Stimulated activated CD4-positive, alpha-beta T cell treated with anti-CD3 and anti-CD28 coated beads, Interleukin-1b, Interleukin-23, amount 100 ng/mL, for 24 hours (primary cell): ENCODE data around the gene ELAVL1.
"Not testable (repeated sequence)": the region's sequence is repeated elsewhere in the genome, so short reads cannot be mapped to it uniquely, and the experiment has no call there.

Experiments used
- DNase-seq, 4 experiments: peaks; one replicate each; pipeline ENCODE4 v3.0.0-alpha.2; 2020; ENCODE audit warnings: low read depth in 4 of 4, low spot score in 1 of 4

Gene ELAVL1

GRCh38 chr19:7924241-7924640 lies 81.2 kb downstream of the ELAVL1 start:
- DNase-seq = no peak

- no peak for DNase-seq
Observed at GRCh38 chr19:7923295-7924191, 81.9 kb downstream of the ELAVL1 start.

DNA sequence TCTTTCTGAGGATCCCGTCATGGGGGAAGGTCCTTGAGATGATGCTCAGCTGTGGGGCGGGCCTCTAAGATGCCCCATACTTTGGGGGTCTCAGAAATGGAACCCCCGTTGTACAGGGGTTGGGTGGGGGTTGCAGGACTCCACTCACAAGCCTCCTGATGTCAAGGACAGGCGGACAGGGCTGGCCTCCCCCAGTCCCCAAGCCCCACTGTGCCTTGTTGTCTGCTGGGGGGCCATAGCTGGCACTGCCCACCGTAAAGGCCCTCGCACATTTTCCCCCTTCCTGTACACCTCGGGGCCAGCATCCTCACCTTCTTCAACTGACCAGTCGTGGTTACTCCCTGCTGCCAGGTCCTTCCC lies 82.6 kb downstream of the ELAVL1 start:
- no peak for DNase-seq

DNA sequence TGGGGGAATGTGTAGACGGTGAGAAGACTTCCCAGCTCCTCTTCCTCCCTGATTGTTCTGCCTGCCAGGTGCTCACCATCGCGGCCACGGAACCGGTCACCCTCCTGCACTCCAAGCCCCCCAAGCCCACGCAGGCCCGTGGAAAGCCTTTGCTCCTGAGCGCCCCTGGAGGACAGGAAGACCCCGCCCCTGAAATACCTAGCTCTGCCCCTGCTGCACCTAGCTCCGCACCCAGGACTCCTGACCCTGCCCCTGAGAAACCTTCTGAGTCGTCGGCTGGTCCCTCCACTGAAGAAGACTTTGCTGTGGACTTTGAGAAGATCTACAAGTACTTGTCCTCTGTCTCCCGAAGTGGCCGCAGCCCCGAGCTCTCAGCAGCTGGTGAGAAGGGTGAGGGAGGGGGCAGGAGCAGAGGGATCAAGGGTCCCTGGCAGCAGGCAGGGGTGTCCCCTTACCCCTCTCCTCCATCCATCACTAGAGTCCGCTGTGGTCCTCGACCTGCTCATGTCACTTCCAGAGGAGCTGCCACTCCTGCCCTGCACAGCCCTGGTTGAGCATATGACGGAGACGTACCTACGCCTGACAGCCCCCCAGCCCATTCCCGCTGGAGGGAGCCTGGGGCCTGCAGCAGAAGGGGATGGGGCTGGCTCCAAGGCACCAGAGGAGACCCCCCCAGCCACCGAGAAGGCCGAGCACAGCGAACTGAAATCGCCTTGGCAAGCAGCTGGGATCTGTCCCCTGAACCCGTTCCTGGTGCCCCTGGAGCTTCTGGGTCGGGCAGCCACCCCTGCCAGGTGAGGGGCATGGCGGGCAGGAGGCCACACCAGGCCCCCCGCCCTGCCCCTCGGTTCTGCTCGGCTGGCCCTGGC lies 83.2 kb downstream of the ELAVL1 start:
- DNase-seq = no peak

GRCh38 chr19:7921302-7921966 lies 84.0 kb downstream of the ELAVL1 start:
- no peak for DNase-seq

GRCh38 chr19:7920519-7921301 lies 84.7 kb downstream of the ELAVL1 start:
- DNase-seq = peak; percentile 100

GRCh38 chr19:7919610-7920518 lies 85.6 kb downstream of the ELAVL1 start, which contains the start of gene SNAPC2:
SNAPC2 (plus strand) TSS chr19:7920338; CDS start chr19:7920367, 29 bp downstream.
- peak; percentile 87 to 96 (median 91) for DNase-seq

DNA sequence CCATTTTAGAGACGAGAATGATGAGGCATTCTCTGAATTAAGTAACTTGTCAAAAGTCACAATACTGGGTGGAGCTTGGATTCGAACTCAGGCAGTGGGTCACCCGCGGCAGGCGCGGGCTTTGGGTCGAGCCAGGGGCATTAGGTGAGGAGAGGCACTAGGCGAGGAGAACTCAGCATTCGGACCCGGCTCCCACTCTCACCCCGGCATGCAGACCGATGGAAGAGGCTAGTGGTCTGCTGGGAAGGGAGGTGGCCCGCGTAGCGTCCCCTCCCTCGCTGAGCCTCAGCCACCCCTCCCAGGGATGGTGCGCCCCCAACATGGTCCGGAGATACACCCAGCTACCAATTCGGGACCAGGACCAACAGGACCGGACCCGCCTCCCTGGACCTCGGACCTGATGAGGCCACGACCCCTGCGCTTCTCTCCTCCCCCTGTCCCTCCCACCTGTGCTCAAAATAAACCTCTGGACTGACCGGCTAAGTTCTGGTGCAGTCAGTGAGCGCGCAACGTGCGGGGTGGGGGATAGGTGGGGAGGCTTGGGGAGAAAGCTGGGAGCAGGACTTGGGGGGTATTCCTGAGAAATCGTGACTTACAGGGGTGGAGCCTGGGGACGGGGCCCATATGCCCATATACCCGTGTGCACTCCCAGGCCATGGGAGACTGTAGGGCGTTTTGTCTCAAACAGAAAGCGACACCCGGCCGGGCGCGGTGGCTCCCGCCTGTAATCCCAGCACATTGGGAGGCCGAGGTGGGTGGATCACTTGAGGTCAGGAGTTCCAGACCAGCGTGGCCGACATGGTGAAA lies 86.6 kb downstream of the ELAVL1 start:
- DNase-seq = no peak

- DNase-seq = not testable (repeated sequence)
Observed at GRCh38 chr19:7918062-7918614, 87.3 kb downstream of the ELAVL1 start.

DNA sequence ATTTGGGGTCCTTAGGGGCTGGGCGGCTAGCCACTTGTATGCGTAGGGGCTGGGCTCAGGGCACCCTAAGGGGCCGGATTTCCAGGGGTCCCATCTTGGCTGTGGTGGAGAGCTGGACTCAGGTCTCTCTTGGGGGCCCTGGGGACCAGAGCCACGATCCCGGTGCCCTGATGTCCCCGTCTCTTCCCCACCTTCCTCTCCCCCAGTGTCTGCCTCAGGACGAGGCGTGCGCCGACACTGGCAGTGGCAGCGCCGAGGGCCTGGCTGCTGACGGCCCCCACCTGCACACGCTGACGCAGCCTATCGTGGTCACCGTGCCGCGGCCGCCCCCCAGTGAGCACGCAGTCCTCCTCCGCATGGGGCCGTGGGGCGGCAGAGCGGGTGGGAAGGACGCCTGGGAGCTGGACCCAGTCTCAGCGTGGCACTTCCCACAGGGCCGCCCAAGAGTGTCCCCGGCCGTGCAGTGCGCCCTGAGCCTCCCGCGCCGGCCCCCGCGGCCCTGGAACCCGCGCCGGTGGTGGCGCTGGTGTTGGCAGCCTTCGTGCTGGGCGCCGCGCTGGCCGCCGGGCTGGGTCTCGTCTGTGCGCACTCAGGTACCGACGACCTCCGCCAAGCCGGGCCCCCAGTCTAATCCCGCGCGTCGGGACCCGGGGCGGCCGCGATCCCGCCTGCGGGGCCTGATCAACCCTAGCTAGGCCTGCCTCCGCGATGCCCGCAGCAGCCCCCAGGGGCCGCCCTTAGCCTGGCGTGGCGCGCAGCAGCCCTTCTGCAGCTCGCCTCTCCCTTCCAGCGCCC lies 88.0 kb downstream of the ELAVL1 start:
- DNase-seq = peak in 1 of 4 experiments; percentile 51

- DNase-seq = no peak
Observed at GRCh38 chr19:7916955-7917266, 88.5 kb downstream of the ELAVL1 start.

- DNase-seq = peak in 2 of 4 experiments; percentile 49 to 55
Observed at GRCh38 chr19:7916103-7916954, 89.1 kb downstream of the ELAVL1 start.

- DNase-seq = no peak
Observed at GRCh38 chr19:7915250-7916102, 90.0 kb downstream of the ELAVL1 start.

DNA sequence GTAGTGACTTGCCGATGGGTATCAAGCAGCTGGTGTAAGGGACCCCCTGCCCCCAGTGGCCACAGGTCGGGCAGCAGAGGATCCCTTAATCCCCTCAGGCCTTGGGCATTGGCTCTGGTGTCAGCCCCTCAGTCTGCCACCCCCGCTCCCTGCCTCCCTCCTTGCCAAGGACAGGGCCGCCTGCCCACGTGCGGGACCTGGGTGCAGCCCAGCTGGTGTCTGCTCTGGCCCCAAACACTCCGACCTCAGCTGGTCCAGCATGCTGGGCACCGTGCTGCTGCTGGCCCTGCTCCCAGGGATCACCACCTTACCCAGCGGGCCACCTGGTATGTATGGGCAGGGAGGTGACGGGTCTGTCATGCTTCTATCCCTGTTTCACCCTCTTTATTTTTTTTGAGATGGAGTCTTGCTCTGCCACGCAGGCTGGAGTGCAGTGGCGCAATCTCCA lies 90.8 kb downstream of the ELAVL1 start, which contains the start of gene TGFBR3L:
Gene TGFBR3L (plus strand): TSS at position 233 of the 448 bp plus-strand sequence.
- DNase-seq = no peak

GRCh38 chr19:7914099-7914498 lies 91.3 kb downstream of the ELAVL1 start:
- DNase-seq = no peak

DNA sequence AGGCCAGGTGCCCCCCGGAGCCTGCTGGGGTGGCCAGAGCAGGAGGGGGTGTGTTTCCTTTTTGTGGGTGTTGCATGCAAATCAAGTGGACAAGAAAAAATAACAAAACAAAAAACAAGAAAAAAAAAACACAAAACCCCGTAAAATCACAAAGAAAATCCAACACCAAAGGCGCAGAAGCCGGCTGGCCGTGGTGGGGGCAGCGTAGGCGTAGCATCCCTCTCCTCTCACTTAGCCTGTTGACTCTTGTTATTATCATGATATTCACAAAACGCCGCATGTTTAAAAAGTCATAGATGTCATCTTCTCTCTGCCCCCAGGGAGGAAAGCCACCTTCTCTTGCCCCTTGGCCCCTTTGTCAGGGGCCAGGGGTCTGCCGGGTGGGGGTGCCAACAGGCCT lies 91.8 kb downstream of the ELAVL1 start:
- no peak for DNase-seq
